Kidney (tissue), 14 donors: ENCODE results near the gene LGALS9. TPM values are rescaled to one million over a fixed set of nuclear protein-coding genes. Genes with fewer than 3 reads are reported as not detected.
A peak's percentile ranks its signal among the peaks of the same experiment; 100 is the strongest.
"Not testable (repeated sequence)": the region's sequence is repeated elsewhere in the genome, so short reads cannot be mapped to it uniquely, and the experiment has no call there.

Source experiments
- DNase-seq, 5 donors: peaks; one replicate each; pipeline ENCODE4 v3.0.0-alpha.2; 2013 to 2020
- FAIRE-seq: peaks from 2 replicates; lab custom pipeline; 2012; peaks lifted over from hg19 to GRCh38; lab: Jason Lieb, UNC
- H3K27ac ChIP-seq, 2 donors: one replicate each; pipeline ENCODE4 v1.7.0; 2013; ENCODE audit warnings: low read depth in 2 of 2, low read length in 2 of 2, inconsistent platforms in 1 of 2
- H3K27me3 ChIP-seq: one replicate; pipeline ENCODE4 v1.7.1; 2013; ENCODE audit warnings: low read length, inconsistent platforms; ENCODE audit not compliant: control insufficient read depth, insufficient read depth
- H3K36me3 ChIP-seq, 3 donors: one replicate each; pipeline versions ENCODE4 v1.7.0 to v1.7.1; 2013; ENCODE audit warnings: low read length in 3 of 3, control low read depth in 1 of 3, inconsistent platforms in 1 of 3; ENCODE audit not compliant: insufficient read depth in 3 of 3, control insufficient read depth in 2 of 3
- H3K4me1 ChIP-seq, 3 donors: one replicate each; pipeline versions ENCODE4 v1.7.0 to v1.7.1; 2013; ENCODE audit warnings: low read length in 3 of 3, inconsistent platforms in 1 of 3, low read depth in 1 of 3; ENCODE audit not compliant: control insufficient read depth in 2 of 3, insufficient read depth in 2 of 3
- H3K4me3 ChIP-seq, 3 donors: one replicate each; pipeline versions ENCODE4 v1.7.0 to v1.8.1; 2013; ENCODE audit warnings: low read length in 3 of 3, control low read depth in 1 of 3, inconsistent platforms in 1 of 3
- H3K9ac ChIP-seq, 3 donors: one replicate each; pipeline versions ENCODE4 v1.7.0 to v1.7.1; 2013; ENCODE audit warnings: low read length in 3 of 3, control low read depth in 1 of 3, inconsistent platforms in 1 of 3
- H3K9me3 ChIP-seq, 3 donors: one replicate each; pipeline versions ENCODE4 v1.7.0 to v1.7.1; 2013; ENCODE audit warnings: low read length in 3 of 3, control low read depth in 1 of 3, inconsistent platforms in 1 of 3; ENCODE audit not compliant: control insufficient read depth in 2 of 3, insufficient read depth in 1 of 3
- CTCF ChIP-seq: IDR thresholded peaks from 3 replicates; pipeline ENCODE4 v1.5.1; 2012; ENCODE audit warnings: mild to moderate bottlenecking, moderate library complexity, borderline replicate concordance; ENCODE audit not compliant: insufficient read depth; ENCODE audit errors: extremely low read depth
- intact Hi-C: fragments of 100-400 bp; cut with DNase I; formaldehyde crosslinking; loops from one replicate; pipeline ENCODE4 v1.11.1; 2022
- polyA plus RNA-seq: library from polyadenylated mRNA; stranded (reverse); fragments of 350-450 nt; fragmentation: Illumina TruSeq; extraction: RNeasy Lipid Tissue Mini Kit (QIAGEN cat#74804); gene quantifications from one replicate; pipeline ENCODE4 v1.2.3, GENCODE V29; 2014; ENCODE audit warnings: low read depth, low replicate concordance; ENCODE audit not compliant: insufficient read depth
- total RNA-seq: library from RNA; stranded (reverse); fragmentation: NEBNext Ultra II Directional; extraction: Animal tissue kit (Norgen Biotek cat#: 25700); gene quantifications from one replicate; pipeline ENCODE4 v1.2.1, GENCODE V29; 2021
- donor health status: control.
- donor health status: control.
- donor health status: control.
- donor health status: control.
- donor health status: control.
- donor health status: DM: yes; HTN: yes; CAD: no.
- donor health status: Normal renal cell carcinoma (clear cell type).

LGALS9 gene
- total and polyA plus RNA-seq, 2 donors from 2014 or later: 16.4 to 50.8 TPM

GRCh38 chr17:27640790-27641189, 9.8 kb downstream of the LGALS9 start:
- no peak for TF ChIP-seq CTCF
- H3K9me3 ChIP-seq: no peaks in the 10 kb centered on the region
- no peak overlapping the region for H3K4me3 ChIP-seq
- DNase-seq (no peak), FAIRE-seq (no peak)
- H3K36me3 ChIP-seq: no peaks in the 10 kb centered on the region
- intact Hi-C loops: no loop called here
- H3K9ac ChIP-seq: no peak overlapping the region
- no peak overlapping the region for H3K27ac ChIP-seq
- no peaks in the 10 kb centered on the region for H3K4me1 ChIP-seq
- no peaks in the 10 kb centered on the region for H3K27me3 ChIP-seq

GRCh38 chr17:27644586-27644985, 13.6 kb downstream of the LGALS9 start:
- Histone ChIP-seq H3K9me3 (no peaks in the 10 kb centered on the region), H3K4me1 (no peaks in the 10 kb centered on the region), H3K4me3 (no peak overlapping the region), H3K27me3 (no peaks in the 10 kb centered on the region), H3K9ac (no peak overlapping the region), H3K27ac (no peak overlapping the region), H3K36me3 (no peaks in the 10 kb centered on the region)
- no peak for TF ChIP-seq CTCF
- DNase-seq (peak in 1 of 5 donors; percentile 53), FAIRE-seq (no peak)
- intact Hi-C loops: no loop called here

GRCh38 chr17:27645621-27646020, 14.6 kb downstream of the LGALS9 start:
- H3K27ac ChIP-seq, H3K27me3 ChIP-seq, H3K4me3 ChIP-seq, H3K4me1 ChIP-seq, FAIRE-seq, H3K36me3 ChIP-seq, intact Hi-C loops, H3K9ac ChIP-seq, DNase-seq, H3K9me3 ChIP-seq: not testable (repeated sequence)

- Histone ChIP-seq H3K27ac (no peak overlapping the region), H3K9me3 (no peaks in the 10 kb centered on the region), H3K27me3 (no peaks in the 10 kb centered on the region), H3K4me3 (no peak overlapping the region), H3K9ac (no peak overlapping the region), H3K36me3 (no peaks in the 10 kb centered on the region), H3K4me1 (no peaks in the 10 kb centered on the region)
- no peak for TF ChIP-seq CTCF
- no peak for FAIRE-seq
- DNase-seq: peak in 1 of 5 donors; percentile 39
- intact Hi-C loops: no loop called here
These were observed 15.2 kb downstream of the LGALS9 start for GRCh38 chr17:27646232-27646631.
